HepG2 (cell line): ENCODE results near the gene ANKS3. TPM values are rescaled to one million over a fixed set of nuclear protein-coding genes. Genes with fewer than 3 reads are reported as not detected.

Experiments used
- HNF4G ChIP-seq, 2 experiments: sonication (generic) in 1 of 2; formaldehyde crosslinking in 1 of 2; IDR thresholded peaks; 2 replicates each; pipeline versions ENCODE4 v1.4.0 to v1.6.1; 2011 to 2020; ENCODE audit warnings: borderline replicate concordance in 2 of 2, low read depth in 2 of 2, mild to moderate bottlenecking in 2 of 2, low read length in 1 of 2, missing genetic modification reagents in 1 of 2, moderate library complexity in 1 of 2
- HOXA3 ChIP-seq: sonication (generic); formaldehyde crosslinking; IDR thresholded peaks from 2 replicates; pipeline ENCODE4 v1.5.0; 2020; ENCODE audit warnings: missing genetic modification reagents
- KAT8 ChIP-seq: IDR thresholded peaks from 2 replicates; pipeline ENCODE4 v1.6.1; 2016; ENCODE audit warnings: missing genetic modification reagents, missing compliant biosample characterization
- KDM5B ChIP-seq: sonication (generic); formaldehyde crosslinking; IDR thresholded peaks from 2 replicates; pipeline ENCODE4 v1.4.0; 2020; ENCODE audit warnings: missing genetic modification reagents, mild to moderate bottlenecking, borderline replicate concordance
- MIER3 ChIP-seq: IDR thresholded peaks from 2 replicates; pipeline ENCODE4 v1.6.1; 2016; ENCODE audit warnings: missing compliant biosample characterization, borderline replicate concordance
- NR3C1 ChIP-seq: sonication (generic); formaldehyde crosslinking; IDR thresholded peaks from 2 replicates; pipeline ENCODE4 v1.4.0; 2020; ENCODE audit warnings: missing genetic modification reagents
- RFX3 ChIP-seq: IDR thresholded peaks from 2 replicates; pipeline ENCODE4 v1.6.1; 2016; ENCODE audit warnings: missing biosample characterization, missing genetic modification reagents
- SNAI1 ChIP-seq: sonication (generic); formaldehyde crosslinking; IDR thresholded peaks from 2 replicates; pipeline ENCODE4 v1.5.0; 2020; ENCODE audit warnings: mild to moderate bottlenecking, missing genetic modification reagents, borderline replicate concordance
- SUZ12 ChIP-seq: fragments of 150-350 bp; IDR thresholded peaks from 2 replicates; pipeline ENCODE4 v1.6.1; 2014; ENCODE audit warnings: low read depth, low read length
- TP53 ChIP-seq: sonication (generic); formaldehyde crosslinking; conservative IDR thresholded peaks from 2 replicates; pipeline ENCODE4 v1.4.0; 2020; ENCODE audit warnings: missing genetic modification reagents
- ZFP36L1 ChIP-seq: sonication (generic); formaldehyde crosslinking; IDR thresholded peaks from 2 replicates; pipeline ENCODE4 v1.8.0; 2022; ENCODE audit warnings: mild to moderate bottlenecking, missing genetic modification reagents, moderate library complexity
- ZMAT3 ChIP-seq: sonication (generic); formaldehyde crosslinking; conservative IDR thresholded peaks from 2 replicates; pipeline ENCODE4 v1.7.0; 2021; ENCODE audit warnings: missing genetic modification reagents
- ZNF282 ChIP-seq: fragments of 450-650 bp; IDR thresholded peaks from 2 replicates; pipeline ENCODE4 v1.6.1; 2018; ENCODE audit not compliant: partially characterized antibody
- ZNF33A ChIP-seq: sonication (generic); formaldehyde crosslinking; IDR thresholded peaks from 2 replicates; pipeline ENCODE4 v1.5.1; 2020; ENCODE audit warnings: missing genetic modification reagents, mild to moderate bottlenecking, moderate library complexity, borderline replicate concordance
- ZNF841 ChIP-seq: sonication (generic); formaldehyde crosslinking; IDR thresholded peaks from 2 replicates; pipeline ENCODE4 v1.8.1; 2023; ENCODE audit warnings: missing genetic modification reagents, borderline replicate concordance
- polyA plus RNA-seq, 8 experiments: library from polyadenylated mRNA; depleted of rRNA in 3 of 8; stranded (reverse) in 7 of 8; unstranded in 1 of 8; fragments of >200 nt; fragmentation: Illumina TruSeq in 4 of 8; extraction: Trizol in 4 of 8; gene quantifications; 2 replicates each; pipeline versions ENCODE4 v1.2.1 to v1.2.3, GENCODE V29; 2011 to 2016; ENCODE audit warnings: low read depth in 4 of 8, missing spikeins in 1 of 8, mixed read lengths in 1 of 8; ENCODE audit not compliant: insufficient read depth in 1 of 8
- total RNA-seq, 5 experiments: library from RNA; depleted of rRNA; stranded (reverse); fragments of >200 nt; fragmentation: Illumina TruSeq; extraction: Trizol; gene quantifications; 2 replicates each; pipeline ENCODE4 v1.2.3, GENCODE V29; 2016; ENCODE audit warnings: low read depth in 1 of 5
- TF ChIP-seq, protein P1 (sequence below): sonication (generic); formaldehyde crosslinking; IDR thresholded peaks from 2 replicates; pipeline ENCODE4 v1.8.1; 2023; ENCODE audit warnings: mild to moderate bottlenecking, missing genetic modification reagents, borderline replicate concordance
- TF ChIP-seq, protein P2 (sequence below): sonication (generic); formaldehyde crosslinking; IDR thresholded peaks from 2 replicates; pipeline ENCODE4 v1.5.1; 2020; ENCODE audit warnings: missing genetic modification reagents, mild to moderate bottlenecking, borderline replicate concordance
- TF ChIP-seq, protein P3 (sequence below): sonication (generic); formaldehyde crosslinking; IDR thresholded peaks from 2 replicates; pipeline ENCODE4 v1.4.0; 2020; ENCODE audit warnings: missing genetic modification reagents
- TF ChIP-seq, protein P4 (sequence below): sonication (generic); formaldehyde crosslinking; IDR thresholded peaks from 2 replicates; pipeline ENCODE4 v1.5.1; 2020; ENCODE audit warnings: mild to moderate bottlenecking, moderate library complexity, missing genetic modification reagents
- TF ChIP-seq, protein P5 (sequence below): sonication (generic); formaldehyde crosslinking; IDR thresholded peaks from 2 replicates; pipeline ENCODE4 v1.4.0; 2020; ENCODE audit warnings: missing genetic modification reagents

The ANKS3 gene
- total and polyA plus RNA-seq, 2 of the 13 experiments (the other 11 are each of a cell fraction or from before 2014, with no cell fraction given) = 11.4 to 15.9 TPM

DNA sequence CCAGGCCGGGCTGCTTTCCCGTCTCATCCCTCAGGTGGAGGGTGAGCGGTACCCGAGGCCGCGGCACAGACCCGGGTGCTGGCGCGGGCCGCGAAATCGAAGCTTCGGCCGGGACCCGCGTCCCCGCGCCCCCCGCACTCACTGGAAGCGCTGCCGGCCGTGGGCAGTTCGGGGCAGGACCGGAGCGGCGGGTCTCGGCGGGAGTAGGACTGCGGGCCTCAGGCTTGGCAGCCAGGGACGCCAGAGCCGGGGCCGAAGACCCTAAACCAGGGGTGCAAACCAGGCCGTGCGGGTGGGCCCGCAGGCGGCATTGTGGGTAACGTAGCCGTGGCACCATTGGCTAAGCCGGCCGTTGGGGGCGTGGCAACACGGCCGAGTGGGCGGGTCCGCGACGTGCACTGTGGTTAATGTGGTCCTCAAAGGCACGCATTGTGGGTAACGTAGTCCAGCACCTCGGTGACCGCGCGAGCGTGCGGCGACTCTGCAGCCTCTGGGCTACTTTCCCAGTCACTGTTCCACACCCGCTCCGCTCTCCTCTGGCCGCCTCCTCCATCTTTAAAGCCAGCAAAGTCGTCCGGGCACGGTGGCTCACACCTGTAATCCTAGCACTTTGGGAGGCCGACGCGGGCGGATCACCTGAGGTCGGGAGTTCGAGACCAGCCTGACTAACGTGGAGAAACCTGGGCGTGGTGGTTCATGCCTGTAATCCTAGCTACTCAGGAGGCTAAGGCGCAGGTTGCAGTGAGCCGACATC is 33.0 kb upstream of the ANKS3 start, which contains the start of gene ZNF500 (continued):
- TF ChIP-seq ZNF33A (CRISPR knock-in tag) = no peak
- TF ChIP-seq, protein P1, sequence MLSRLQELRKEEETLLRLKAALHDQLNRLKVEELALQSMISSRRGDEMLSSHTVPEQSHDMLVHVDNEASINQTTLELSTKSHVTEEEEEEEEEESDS (CRISPR knock-in tag) = no peak
- peak; percentile 88 for TF ChIP-seq KDM5B (CRISPR knock-in tag)
- no peak; the same call in 1 of the 2 replicates for TF ChIP-seq MIER3 (CRISPR knock-in tag)
- peak; percentile 90 for TF ChIP-seq HOXA3
- TF ChIP-seq, protein P2, sequence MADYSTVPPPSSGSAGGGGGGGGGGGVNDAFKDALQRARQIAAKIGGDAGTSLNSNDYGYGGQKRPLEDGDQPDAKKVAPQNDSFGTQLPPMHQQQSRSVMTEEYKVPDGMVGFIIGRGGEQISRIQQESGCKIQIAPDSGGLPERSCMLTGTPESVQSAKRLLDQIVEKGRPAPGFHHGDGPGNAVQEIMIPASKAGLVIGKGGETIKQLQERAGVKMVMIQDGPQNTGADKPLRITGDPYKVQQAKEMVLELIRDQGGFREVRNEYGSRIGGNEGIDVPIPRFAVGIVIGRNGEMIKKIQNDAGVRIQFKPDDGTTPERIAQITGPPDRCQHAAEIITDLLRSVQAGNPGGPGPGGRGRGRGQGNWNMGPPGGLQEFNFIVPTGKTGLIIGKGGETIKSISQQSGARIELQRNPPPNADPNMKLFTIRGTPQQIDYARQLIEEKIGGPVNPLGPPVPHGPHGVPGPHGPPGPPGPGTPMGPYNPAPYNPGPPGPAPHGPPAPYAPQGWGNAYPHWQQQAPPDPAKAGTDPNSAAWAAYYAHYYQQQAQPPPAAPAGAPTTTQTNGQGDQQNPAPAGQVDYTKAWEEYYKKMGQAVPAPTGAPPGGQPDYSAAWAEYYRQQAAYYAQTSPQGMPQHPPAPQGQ (CRISPR knock-in tag) = no peak
- TF ChIP-seq, protein P3, sequence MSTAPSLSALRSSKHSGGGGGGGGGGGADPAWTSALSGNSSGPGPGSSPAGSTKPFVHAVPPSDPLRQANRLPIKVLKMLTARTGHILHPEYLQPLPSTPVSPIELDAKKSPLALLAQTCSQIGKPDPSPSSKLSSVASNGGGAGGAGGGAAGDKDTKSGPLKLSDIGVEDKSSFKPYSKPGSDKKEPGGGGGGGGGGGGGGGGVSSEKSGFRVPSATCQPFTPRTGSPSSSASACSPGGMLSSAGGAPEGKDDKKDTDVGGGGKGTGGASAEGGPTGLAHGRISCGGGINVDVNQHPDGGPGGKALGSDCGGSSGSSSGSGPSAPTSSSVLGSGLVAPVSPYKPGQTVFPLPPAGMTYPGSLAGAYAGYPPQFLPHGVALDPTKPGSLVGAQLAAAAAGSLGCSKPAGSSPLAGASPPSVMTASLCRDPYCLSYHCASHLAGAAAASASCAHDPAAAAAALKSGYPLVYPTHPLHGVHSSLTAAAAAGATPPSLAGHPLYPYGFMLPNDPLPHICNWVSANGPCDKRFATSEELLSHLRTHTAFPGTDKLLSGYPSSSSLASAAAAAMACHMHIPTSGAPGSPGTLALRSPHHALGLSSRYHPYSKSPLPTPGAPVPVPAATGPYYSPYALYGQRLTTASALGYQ = peak; percentile 50; the same call in 1 of the 2 replicates
- TF ChIP-seq ZMAT3 (CRISPR knock-in tag) = peak; percentile 70; the same call in 1 of the 2 replicates
- no peak for TF ChIP-seq ZNF841 (CRISPR knock-in tag)
- peak; percentile 72 for TF ChIP-seq SUZ12
- peak; percentile 84 for TF ChIP-seq KAT8 (CRISPR knock-in tag)
- TF ChIP-seq RFX3 (CRISPR knock-in tag) = no peak
- TF ChIP-seq, protein P4, sequence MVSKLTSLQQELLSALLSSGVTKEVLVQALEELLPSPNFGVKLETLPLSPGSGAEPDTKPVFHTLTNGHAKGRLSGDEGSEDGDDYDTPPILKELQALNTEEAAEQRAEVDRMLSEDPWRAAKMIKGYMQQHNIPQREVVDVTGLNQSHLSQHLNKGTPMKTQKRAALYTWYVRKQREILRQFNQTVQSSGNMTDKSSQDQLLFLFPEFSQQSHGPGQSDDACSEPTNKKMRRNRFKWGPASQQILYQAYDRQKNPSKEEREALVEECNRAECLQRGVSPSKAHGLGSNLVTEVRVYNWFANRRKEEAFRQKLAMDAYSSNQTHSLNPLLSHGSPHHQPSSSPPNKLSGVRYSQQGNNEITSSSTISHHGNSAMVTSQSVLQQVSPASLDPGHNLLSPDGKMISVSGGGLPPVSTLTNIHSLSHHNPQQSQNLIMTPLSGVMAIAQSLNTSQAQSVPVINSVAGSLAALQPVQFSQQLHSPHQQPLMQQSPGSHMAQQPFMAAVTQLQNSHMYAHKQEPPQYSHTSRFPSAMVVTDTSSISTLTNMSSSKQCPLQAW (CRISPR knock-in tag) = no peak; the same call in 1 of the 2 replicates
- no peak for TF ChIP-seq HNF4G (IDR thresholded peaks at IDR 0.05; ENCODE audit: borderline replicate concordance, low read depth, low read length)
- TF ChIP-seq HNF4G (CRISPR knock-in tag; IDR thresholded peaks at IDR 0.05; ENCODE audit: borderline replicate concordance, low read depth) = no peak
- TF ChIP-seq, protein P5, sequence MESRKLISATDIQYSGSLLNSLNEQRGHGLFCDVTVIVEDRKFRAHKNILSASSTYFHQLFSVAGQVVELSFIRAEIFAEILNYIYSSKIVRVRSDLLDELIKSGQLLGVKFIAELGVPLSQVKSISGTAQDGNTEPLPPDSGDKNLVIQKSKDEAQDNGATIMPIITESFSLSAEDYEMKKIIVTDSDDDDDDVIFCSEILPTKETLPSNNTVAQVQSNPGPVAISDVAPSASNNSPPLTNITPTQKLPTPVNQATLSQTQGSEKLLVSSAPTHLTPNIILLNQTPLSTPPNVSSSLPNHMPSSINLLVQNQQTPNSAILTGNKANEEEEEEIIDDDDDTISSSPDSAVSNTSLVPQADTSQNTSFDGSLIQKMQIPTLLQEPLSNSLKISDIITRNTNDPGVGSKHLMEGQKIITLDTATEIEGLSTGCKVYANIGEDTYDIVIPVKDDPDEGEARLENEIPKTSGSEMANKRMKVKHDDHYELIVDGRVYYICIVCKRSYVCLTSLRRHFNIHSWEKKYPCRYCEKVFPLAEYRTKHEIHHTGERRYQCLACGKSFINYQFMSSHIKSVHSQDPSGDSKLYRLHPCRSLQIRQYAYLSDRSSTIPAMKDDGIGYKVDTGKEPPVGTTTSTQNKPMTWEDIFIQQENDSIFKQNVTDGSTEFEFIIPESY (CRISPR knock-in tag) = no peak; the same call in 1 of the 2 replicates
- peak; percentile 40; the same call in 1 of the 2 replicates for TF ChIP-seq TP53
- TF ChIP-seq ZFP36L1 (CRISPR knock-in tag) = no peak
- TF ChIP-seq SNAI1 (CRISPR knock-in tag) = 0 out of 2 replicates have a peak, but pooled peaks have one; percentile 65
- no peak for TF ChIP-seq NR3C1 (CRISPR knock-in tag)
- no peak for TF ChIP-seq ZNF282
